ENCODE data around the gene NPPA. TPM values are rescaled to one million over a fixed set of nuclear protein-coding genes. Genes with fewer than 3 reads are reported as not detected.

NPPA gene
- total and polyA plus RNA-seq, 9 of the 15 experiments (the other 6 are each of a cell fraction or from before 2014, with no cell fraction given): not detected

- H3K4me1 ChIP-seq (replicated peaks in 1 of 2; ENCODE audit: control insufficient read depth in 2 of 2, insufficient read depth in 2 of 2, low read length in 2 of 2): peaks cover 0 to 10% of the 10 kb centered on the region in 2 experiments; a peak in 2 of 5 replicates
- H3K4me3 ChIP-seq: no peak within 1 kb of the TSS
- FAIRE-seq: no peak
- H3K27ac ChIP-seq (ENCODE audit: extremely low read depth, low read depth, low read length): no peak within 1 kb of the TSS
- no peak; the same call in 2 of the 3 replicates for ATAC-seq
- intact Hi-C loops (cut with micrococcal nuclease) (no loop called here), in situ Hi-C loops (cut with MboI) (no loop called here)
- no peak for DNase-seq (ENCODE audit: extremely low read depth in 1 of 4, low spot score in 3 of 4)
- no peak within 1 kb of the TSS for H3K4me2 ChIP-seq (ENCODE audit: insufficient read depth, low read length)
- H3K9ac ChIP-seq (ENCODE audit: insufficient read depth in 1 of 2, low read depth in 2 of 2, low read length in 2 of 2): no peak within 1 kb of the TSS
- peaks cover 16% of the 10 kb centered on the region for H4K20me1 ChIP-seq (replicated peaks; ENCODE audit: control insufficient read depth, insufficient read depth, low read length)
- ChIA-PET POLR2A (interaction anchor here (0.6 to 1.6 kb wide), 4 partner anchors 11 to 51 kb away, joined by 3 to 17 read pairs (median 4); partner anchors contain the start of gene NPPA), CTCF (ENCODE audit: low intra/inter-chr PET ratio) (no interaction called here)
- H3K79me2 ChIP-seq (ENCODE audit: control insufficient read depth, insufficient read depth, low read length): no peaks in the 10 kb centered on the region
- 12% methylated on average over 16 of the region's 16 CpGs for WGBS (ENCODE audit: insufficient coverage, low coverage, missing lambda C conversion rate)
- TF ChIP-seq SETDB1 (IDR thresholded peaks at IDR 0.05; ENCODE audit: low read length) (no peak), ZC3H4 (CRISPR knock-in tag; IDR thresholded peaks at IDR 0.05; ENCODE audit: borderline replicate concordance) (0 out of 2 replicates have a peak, but pooled peaks have one; percentile 22)
- peaks cover 40 to 43% of the 10 kb centered on the region in 2 experiments; a peak in 4 of 5 replicates for H3K27me3 ChIP-seq (ENCODE audit: control insufficient read depth in 2 of 2, insufficient read depth in 2 of 2, low read length in 2 of 2)
- no peaks in the 10 kb centered on the region for H3K36me3 ChIP-seq (ENCODE audit: control insufficient read depth, insufficient read depth, low read length)
- no peaks in the 10 kb centered on the region for H3K9me3 ChIP-seq (replicated peaks; ENCODE audit: control insufficient read depth, insufficient read depth, low read depth, low read length)
- H3K9me1 ChIP-seq (ENCODE audit: control insufficient read depth, insufficient read depth, low read length): no peaks in the 10 kb centered on the region
- BruUV-seq (replicated peaks): no TSS peak
- no peak within 1 kb of the TSS for H2AFZ ChIP-seq (ENCODE audit: low read depth, low read length)
Measured at GRCh38 chr1:11858613-11858967, 11.0 kb upstream of the NPPA start, which contains the start of gene NPPB. NPPB (minus strand) TSS chr1:11858945; CDS start chr1:11858833, 112 bp downstream.

GRCh38 chr1:11858158-11858557 is 10.6 kb upstream of the NPPA start:
- ChIA-PET POLR2A (interaction anchor here (0.6 to 1.5 kb wide), 3 partner anchors 10 to 20 kb away, joined by 3 to 4 read pairs (median 3); partner anchors contain the start of gene NPPA), CTCF (ENCODE audit: low intra/inter-chr PET ratio) (interaction anchor here (0.6 kb wide), 1 partner anchor 36 kb away, joined by 3 read pairs; no protein-coding TSS in a partner anchor)
- ATAC-seq (no peak), DNase-seq (ENCODE audit: extremely low read depth in 1 of 4, low spot score in 3 of 4) (no peak), FAIRE-seq (no peak)
- WGBS (ENCODE audit: insufficient coverage, low coverage, missing lambda C conversion rate): 3% methylated on average over 14 of the region's 14 CpGs
- no peaks in the 10 kb centered on the region for H3K9me1 ChIP-seq (ENCODE audit: control insufficient read depth, insufficient read depth, low read length)
- no peak overlapping the region for H3K9ac ChIP-seq (ENCODE audit: insufficient read depth in 1 of 2, low read depth in 2 of 2, low read length in 2 of 2)
- H3K27ac ChIP-seq (ENCODE audit: extremely low read depth, low read depth, low read length): no peak overlapping the region
- H3K36me3 ChIP-seq (ENCODE audit: control insufficient read depth, insufficient read depth, low read length): no peaks in the 10 kb centered on the region
- no TSS peak for BruUV-seq (replicated peaks)
- H3K4me2 ChIP-seq (ENCODE audit: insufficient read depth, low read length): no peak overlapping the region
- H2AFZ ChIP-seq (ENCODE audit: low read depth, low read length): no peak overlapping the region
- intact Hi-C loops (cut with micrococcal nuclease): no loop called here
- H3K9me3 ChIP-seq (replicated peaks; ENCODE audit: control insufficient read depth, insufficient read depth, low read depth, low read length): no peaks in the 10 kb centered on the region
- H3K27me3 ChIP-seq (ENCODE audit: control insufficient read depth in 2 of 2, insufficient read depth in 2 of 2, low read length in 2 of 2): peaks cover 40 to 48% of the 10 kb centered on the region in 2 experiments; a peak in 4 of 5 replicates
- TF ChIP-seq ZNF507 (tag; conservative IDR thresholded peaks at IDR 0.05) (no peak), ZNF280B (CRISPR knock-in tag; IDR thresholded peaks at IDR 0.05) (no peak), CTBP1 (IDR thresholded peaks at IDR 0.05; ENCODE audit: borderline replicate concordance) (no peak), XRCC4 (IDR thresholded peaks at IDR 0.05; ENCODE audit: extremely low read depth, insufficient read depth, insufficient read length) (no peak), STAT6 (CRISPR knock-in tag; IDR thresholded peaks at IDR 0.05) (no peak), MCM7 (IDR thresholded peaks at IDR 0.05) (no peak), ZNF780A (CRISPR knock-in tag; IDR thresholded peaks at IDR 0.05) (no peak), TRIM24 (IDR thresholded peaks at IDR 0.05) (no peak)
- in situ Hi-C loops (cut with MboI): no loop called here
- H3K4me1 ChIP-seq (replicated peaks in 1 of 2; ENCODE audit: control insufficient read depth in 2 of 2, insufficient read depth in 2 of 2, low read length in 2 of 2): peaks cover 0 to 10% of the 10 kb centered on the region in 2 experiments; a peak in 2 of 5 replicates
- no peaks in the 10 kb centered on the region for H3K79me2 ChIP-seq (ENCODE audit: control insufficient read depth, insufficient read depth, low read length)
- no peak overlapping the region for H3K4me3 ChIP-seq
- H4K20me1 ChIP-seq (replicated peaks; ENCODE audit: control insufficient read depth, insufficient read depth, low read length): peaks cover 16% of the 10 kb centered on the region

All from K562 (cell line).